PC-9 (cell line): Measurements from ENCODE around the gene SLC2A8. TPM values are rescaled to one million over a fixed set of nuclear protein-coding genes. Genes with fewer than 3 reads are reported as not detected.

ENCODE experiments used
- BruUV-seq: library from RNA; stranded (reverse); fragments of 400-500 nt; replicated peaks from 2 replicates; lab custom pipeline; 2021; lab: Mats Ljungman, UMichigan
- CTCF ChIA-PET: fragments of 300-600 bp; sonication (Branson Sonifier 250); formaldehyde crosslinking; loops from one replicate; lab custom pipeline; 2022; ENCODE audit warnings: antibody characterized with exemption; lab: Charles Lee
- POLR2A ChIA-PET: fragments of 300-600 bp; sonication (Branson Sonifier 250); formaldehyde crosslinking; loops from one replicate; lab custom pipeline; 2022; ENCODE audit warnings: antibody characterized with exemption; ENCODE audit not compliant: unreplicated experiment; lab: Charles Lee
- DNase-seq, 2 experiments: peaks; one replicate each; pipeline versions ENCODE4 v3.0.0 to v3.0.0-alpha.2; 2015 to 2022; ENCODE audit warnings: mixed read lengths in 1 of 2
- H2AFZ ChIP-seq: fragments of 200-600 bp; sonication (generic); 2 replicates; pipeline ENCODE4 v1.8.1; 2017; ENCODE audit warnings: antibody characterized with exemption
- H3F3A ChIP-seq: fragments of 200-600 bp; sonication (generic); 2 replicates; pipeline ENCODE4 v1.8.1; 2017; ENCODE audit warnings: antibody characterized with exemption, mild to moderate bottlenecking, low read depth; ENCODE audit not compliant: insufficient read depth
- H3K27ac ChIP-seq: fragments of 200-600 bp; sonication (generic); 2 replicates; pipeline ENCODE4 v1.6.1; 2016; ENCODE audit warnings: mixed run types
- H3K27me3 ChIP-seq: fragments of 200-600 bp; sonication (generic); 2 replicates; pipeline ENCODE4 v1.6.1; 2016; ENCODE audit warnings: low read depth, mixed run types; ENCODE audit not compliant: insufficient read depth
- H3K36me3 ChIP-seq: fragments of 200-600 bp; sonication (generic); 2 replicates; pipeline ENCODE4 v1.6.1; 2016; ENCODE audit warnings: low read depth, mixed run types
- H3K4me1 ChIP-seq: fragments of 200-600 bp; sonication (generic); replicated peaks from 2 replicates; pipeline ENCODE4 v1.6.1; 2016; ENCODE audit warnings: mixed run types; ENCODE audit not compliant: insufficient read depth
- H3K4me2 ChIP-seq: fragments of 200-600 bp; sonication (generic); 2 replicates; pipeline ENCODE4 v1.6.1; 2017; ENCODE audit warnings: mixed run types
- H3K4me3 ChIP-seq: fragments of 200-600 bp; sonication (generic); 2 replicates; pipeline ENCODE4 v1.6.1; 2016; ENCODE audit warnings: mixed run types
- H3K79me2 ChIP-seq: fragments of 200-600 bp; sonication (generic); 2 replicates; pipeline ENCODE4 v1.6.1; 2017; ENCODE audit warnings: low read depth, mixed run types
- H3K9me2 ChIP-seq: fragments of 200-600 bp; sonication (generic); 2 replicates; pipeline ENCODE4 v1.8.1; 2017; ENCODE audit warnings: mild to moderate bottlenecking; ENCODE audit not compliant: insufficient read depth
- H3K9me3 ChIP-seq: fragments of 200-600 bp; sonication (generic); 2 replicates; pipeline ENCODE4 v1.8.1; 2016; ENCODE audit warnings: low read depth; ENCODE audit not compliant: insufficient read depth
- H4K20me1 ChIP-seq: fragments of 200-600 bp; sonication (generic); 2 replicates; pipeline ENCODE4 v1.8.1; 2017; ENCODE audit not compliant: insufficient read depth
- CTCF ChIP-seq: fragments of 200-600 bp; sonication (generic); conservative IDR thresholded peaks from 2 replicates; pipeline ENCODE4 v1.6.1; 2017; ENCODE audit warnings: mixed run types, antibody characterized with exemption, mild to moderate bottlenecking, moderate library complexity
- EZH2 ChIP-seq: fragments of 200-600 bp; sonication (generic); IDR thresholded peaks from 2 replicates; pipeline ENCODE4 v1.8.0; 2017; ENCODE audit warnings: antibody characterized with exemption, low read depth
- intact Hi-C: fragments of 100-400 bp; cut with micrococcal nuclease; formaldehyde crosslinking; loops from one replicate; pipeline ENCODE4 v1.10.0; 2022; ENCODE audit not compliant: unreplicated experiment
- total RNA-seq: library from RNA; stranded (reverse); gene quantifications from 2 replicates; pipeline ENCODE4 v1.2.3, GENCODE V29; 2021

The SLC2A8 gene
- total RNA-seq, 1 experiment from 2014 or later, result 19.1 TPM

- Histone ChIP-seq H3K36me3 (no peaks in the 10 kb centered on the region), H3K4me2 (peak overlapping the region; percentile 83), H3K4me3 (peak overlapping the region; percentile 61), H3K4me1 (no peaks in the 10 kb centered on the region; the same call in 1 of the 2 replicates), H3K9me2 (no peaks in the 10 kb centered on the region), H3K27ac (no peak overlapping the region), H2AFZ (peak overlapping the region; percentile 86), H4K20me1 (0 out of 2 replicates have a peak, but pooled peaks cover 4% of the 10 kb centered on the region), H3K9me3 (no peaks in the 10 kb centered on the region), H3K79me2 (0 out of 2 replicates have a peak, but pooled peaks cover 6% of the 10 kb centered on the region), H3F3A (0 out of 2 replicates have a peak, but pooled peaks cover 7% of the 10 kb centered on the region), H3K27me3 (no peaks in the 10 kb centered on the region)
- POLR2A ChIA-PET, result interaction anchor here (0.5 to 1.2 kb wide), 12 partner anchors 8 to 1640 kb away, joined by 3 to 31 read pairs (median 4); partner anchors contain the start of gene MIGA2
- CTCF ChIA-PET, result interaction anchor here (0.6 to 2.1 kb wide), 7 partner anchors 8 to 481 kb away, joined by 4 to 20 read pairs (median 6); partner anchors contain the start of gene RALGPS1
- no peak for DNase-seq
- intact Hi-C loops, result loop anchor here (2.0 to 10.0 kb wide), 2 partner anchors 172 to 178 kb away; no protein-coding TSS in a partner anchor
- BruUV-seq, result TSS peak; percentile 61
- no peak for TF ChIP-seq CTCF
- no peak for TF ChIP-seq EZH2
Measured at GRCh38 chr9:127396253-127396807, 639 bp upstream of the SLC2A8 start.

- no peaks in the 10 kb centered on the region for H3K9me3 ChIP-seq
- no TSS peak for BruUV-seq
- peak overlapping the region; percentile 86 for H2AFZ ChIP-seq
- no peaks in the 10 kb centered on the region; the same call in 1 of the 2 replicates for H3K4me1 ChIP-seq
- ChIA-PET CTCF (interaction anchor here (0.7 to 2.1 kb wide), 7 partner anchors 10 to 637 kb away, joined by 3 to 12 read pairs (median 6); partner anchors contain the start of gene RALGPS1), POLR2A (interaction anchor here (0.6 to 0.7 kb wide), 2 partner anchors 57 to 795 kb away, joined by 3 read pairs; no protein-coding TSS in a partner anchor)
- H3K9me2 ChIP-seq, result no peaks in the 10 kb centered on the region
- TF ChIP-seq EZH2, result no peak
- peak; percentile 61 for TF ChIP-seq CTCF
- intact Hi-C loops, result loop anchor here (1.0 to 10.0 kb wide), 4 partner anchors 173 to 457 kb away; no protein-coding TSS in a partner anchor
- H3K79me2 ChIP-seq, result 0 out of 2 replicates have a peak, but pooled peaks cover 6% of the 10 kb centered on the region
- H4K20me1 ChIP-seq, result 0 out of 2 replicates have a peak, but pooled peaks cover 4% of the 10 kb centered on the region
- H3K4me3 ChIP-seq, result peak overlapping the region; percentile 68
- H3K27me3 ChIP-seq, result no peaks in the 10 kb centered on the region
- 0 out of 2 replicates have a peak, but pooled peaks cover 7% of the 10 kb centered on the region for H3F3A ChIP-seq
- no peak overlapping the region for H3K27ac ChIP-seq
- no peaks in the 10 kb centered on the region for H3K36me3 ChIP-seq
- peak overlapping the region; percentile 93 for H3K4me2 ChIP-seq
- DNase-seq, result peak in 1 of 2 experiments; percentile 54
Measured at GRCh38 chr9:127397646-127398274, 791 bp downstream of the SLC2A8 start.

- BruUV-seq, result no TSS peak
- Histone ChIP-seq H3K79me2 (0 out of 2 replicates have a peak, but pooled peaks cover 6% of the 10 kb centered on the region), H3K4me3 (peak overlapping the region; percentile 68), H4K20me1 (0 out of 2 replicates have a peak, but pooled peaks cover 4% of the 10 kb centered on the region), H3K27ac (no peak overlapping the region), H3K4me1 (no peaks in the 10 kb centered on the region; the same call in 1 of the 2 replicates), H3K36me3 (no peaks in the 10 kb centered on the region), H3K4me2 (peak overlapping the region; percentile 93), H3K9me2 (no peaks in the 10 kb centered on the region), H2AFZ (peak overlapping the region; percentile 86), H3F3A (0 out of 2 replicates have a peak, but pooled peaks cover 4% of the 10 kb centered on the region), H3K27me3 (no peaks in the 10 kb centered on the region), H3K9me3 (no peaks in the 10 kb centered on the region)
- ChIA-PET POLR2A (no interaction called here), CTCF (interaction anchor here (2.1 kb wide), 1 partner anchor 184 kb away, joined by 11 read pairs; no protein-coding TSS in a partner anchor)
- no peak; the same call in 1 of the 2 replicates for TF ChIP-seq CTCF
- intact Hi-C loops, result loop anchor here (2.0 to 10.0 kb wide), 2 partner anchors 177 to 457 kb away; no protein-coding TSS in a partner anchor
- no peak for DNase-seq
Measured at GRCh38 chr9:127398275-127398647, 1.3 kb downstream of the SLC2A8 start.
